Natural killer cell (primary cell): ENCODE data around the gene IMP4. TPM values are rescaled to one million over a fixed set of nuclear protein-coding genes. Genes with fewer than 3 reads are reported as not detected.
A peak's percentile ranks its signal among the peaks of the same experiment; 100 is the strongest.

ENCODE experiments used
- ATAC-seq, 3 donors: fragments of 150-1000 bp in 2 of 3; fragments of 200-7000 bp in 1 of 3; cut with Tn5 transposase; 1 replicate in 1 of 3; 2 replicates in 2 of 3; pipeline ENCODE4 v1.10.0; 2021; ENCODE audit warnings: mild to moderate bottlenecking in 2 of 3, moderate library complexity in 2 of 3
- DNase-seq, 2 donors: peaks; one replicate each; pipeline versions ENCODE4 v3.0.0 to v3.0.0-alpha.2; 2013 to 2021; ENCODE audit warnings: mixed read lengths in 1 of 2
- H3K27ac ChIP-seq: one replicate; pipeline ENCODE4 v1.5.1; 2013; ENCODE audit warnings: mild to moderate bottlenecking, low read length
- H3K27me3 ChIP-seq: one replicate; pipeline ENCODE4 v1.6.1; 2013; ENCODE audit warnings: low read length; ENCODE audit not compliant: control insufficient read depth, insufficient read depth
- H3K36me3 ChIP-seq: one replicate; pipeline ENCODE4 v1.6.1; 2013; ENCODE audit warnings: low read length; ENCODE audit not compliant: control insufficient read depth, insufficient read depth
- H3K4me1 ChIP-seq: one replicate; pipeline ENCODE4 v1.6.1; 2013; ENCODE audit warnings: low read length; ENCODE audit not compliant: control insufficient read depth, insufficient read depth
- H3K4me3 ChIP-seq: one replicate; pipeline ENCODE4 v1.5.1; 2013; ENCODE audit warnings: low read length
- H3K9me3 ChIP-seq: one replicate; pipeline ENCODE4 v1.6.1; 2013; ENCODE audit warnings: low read length; ENCODE audit not compliant: control insufficient read depth, insufficient read depth
- H3K27ac Mint-ChIP-seq, 2 donors: one replicate each; pipeline ENCODE4 v1.8.0; 2022; ENCODE audit warnings: mild to moderate bottlenecking in 2 of 2, mixed read lengths in 2 of 2, moderate library complexity in 1 of 2
- H3K27me3 Mint-ChIP-seq, 2 donors: one replicate each; pipeline ENCODE4 v1.8.0; 2022; ENCODE audit warnings: low read depth in 2 of 2, mixed read lengths in 2 of 2
- H3K36me3 Mint-ChIP-seq: one replicate; pipeline ENCODE4 v1.8.0; 2022; ENCODE audit warnings: mixed read lengths
- H3K4me1 Mint-ChIP-seq, 2 donors: one replicate each; pipeline ENCODE4 v1.8.0; 2022; ENCODE audit warnings: mixed read lengths in 2 of 2
- H3K4me3 Mint-ChIP-seq: one replicate; pipeline ENCODE4 v1.8.0; 2022; ENCODE audit warnings: mild to moderate bottlenecking, moderate library complexity, mixed read lengths
- H3K9me3 Mint-ChIP-seq, 2 donors: one replicate each; pipeline ENCODE4 v1.8.0; 2022; ENCODE audit warnings: mixed read lengths in 2 of 2
- WGBS: methylation state at CpG from one replicate; pipeline ENCODE4 v1.1.7; 2013; ENCODE audit warnings: missing lambda C conversion rate; ENCODE audit not compliant: insufficient coverage; 5-methylcytosine and 5-hydroxymethylcytosine counted together
- intact Hi-C: fragments of 100-400 bp; cut with micrococcal nuclease; formaldehyde crosslinking; loops from one replicate; pipeline ENCODE4 v1.14.2; 2022
- total RNA-seq, 4 donors: library from RNA; stranded (reverse); fragments of 120-200 nt in 1 of 4; gene quantifications; one replicate each; pipeline versions ENCODE4 v1.2.3 to v1.2.4, GENCODE V29; 2013 to 2022
- TF ChIP-seq, protein P1 (sequence below): fragments of 200-600 bp; IDR thresholded peaks from one replicate; pipeline ENCODE4 v1.8.0; 2022; ENCODE audit warnings: antibody characterized with exemption

Gene IMP4, protein sequence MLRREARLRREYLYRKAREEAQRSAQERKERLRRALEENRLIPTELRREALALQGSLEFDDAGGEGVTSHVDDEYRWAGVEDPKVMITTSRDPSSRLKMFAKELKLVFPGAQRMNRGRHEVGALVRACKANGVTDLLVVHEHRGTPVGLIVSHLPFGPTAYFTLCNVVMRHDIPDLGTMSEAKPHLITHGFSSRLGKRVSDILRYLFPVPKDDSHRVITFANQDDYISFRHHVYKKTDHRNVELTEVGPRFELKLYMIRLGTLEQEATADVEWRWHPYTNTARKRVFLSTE
- total RNA-seq, result 10 to 100 TPM; 60.5 to 80.6 (median 72.9) TPM
- 59.8 TPM for total RNA-seq (2013)

DNA sequence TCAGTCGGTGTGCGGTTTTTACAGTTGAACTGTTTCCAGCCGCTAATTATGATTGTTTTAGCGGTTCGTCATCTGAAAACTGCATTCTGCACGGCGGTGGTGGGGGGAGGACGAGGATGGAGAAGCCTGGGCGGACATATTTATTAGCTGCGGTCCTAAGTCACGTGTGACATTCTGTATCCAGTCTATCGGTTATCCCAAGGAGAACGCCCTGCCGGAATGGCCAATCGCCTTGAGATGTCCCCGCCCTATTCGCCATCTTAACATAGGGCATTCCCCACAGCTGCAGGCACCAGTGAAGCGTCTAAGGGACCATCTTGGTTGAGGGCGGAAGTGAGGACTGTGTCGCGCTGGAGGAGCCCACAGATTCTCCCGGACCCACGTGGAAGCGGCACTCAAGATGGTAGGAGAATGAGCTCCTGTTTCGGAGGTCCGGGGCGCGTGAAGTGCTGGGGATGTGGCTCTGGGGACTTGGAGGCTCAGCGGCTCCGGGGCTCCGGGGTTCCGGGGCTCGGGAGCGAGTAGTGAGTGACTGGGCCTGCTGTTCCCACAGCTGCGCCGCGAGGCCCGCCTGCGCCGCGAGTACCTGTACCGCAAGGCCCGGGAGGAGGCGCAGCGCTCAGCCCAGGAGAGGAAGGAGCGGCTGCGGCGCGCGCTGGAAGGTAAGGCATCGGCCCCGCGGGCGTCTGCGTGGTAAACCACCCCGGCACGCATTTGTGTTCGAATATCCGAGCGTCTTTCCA is at the start of gene IMP4:
Gene IMP4, plus strand, starts transcription at position 365 of the 743 bp plus-strand sequence. Its CDS starts 36 bp downstream, at position 401.
- WGBS, result under 1% methylated on average over 60 of the region's 60 CpGs
- Histone ChIP-seq H3K27ac (peak within 1 kb of the TSS; percentile 97), H3K4me1 (peaks cover 17% of the 10 kb centered on the region), H3K9me3 (no peaks in the 10 kb centered on the region), H3K36me3 (peaks cover 51% of the 10 kb centered on the region), H3K27me3 (no peaks in the 10 kb centered on the region), H3K4me3 (peak within 1 kb of the TSS; percentile 96)
- H3K27ac Mint-ChIP-seq, result peak within 1 kb of the TSS; percentile 99 to 100
- no peaks in the 10 kb centered on the region for H3K9me3 Mint-ChIP-seq
- ATAC-seq, result peak; percentile 86 to 96 (median 87)
- H3K36me3 Mint-ChIP-seq, result peaks cover 6% of the 10 kb centered on the region
- H3K4me1 Mint-ChIP-seq, result peaks cover 25 to 42% of the 10 kb centered on the region in 2 donors
- H3K4me3 Mint-ChIP-seq, result peak within 1 kb of the TSS; percentile 99
- TF ChIP-seq, protein P1, sequence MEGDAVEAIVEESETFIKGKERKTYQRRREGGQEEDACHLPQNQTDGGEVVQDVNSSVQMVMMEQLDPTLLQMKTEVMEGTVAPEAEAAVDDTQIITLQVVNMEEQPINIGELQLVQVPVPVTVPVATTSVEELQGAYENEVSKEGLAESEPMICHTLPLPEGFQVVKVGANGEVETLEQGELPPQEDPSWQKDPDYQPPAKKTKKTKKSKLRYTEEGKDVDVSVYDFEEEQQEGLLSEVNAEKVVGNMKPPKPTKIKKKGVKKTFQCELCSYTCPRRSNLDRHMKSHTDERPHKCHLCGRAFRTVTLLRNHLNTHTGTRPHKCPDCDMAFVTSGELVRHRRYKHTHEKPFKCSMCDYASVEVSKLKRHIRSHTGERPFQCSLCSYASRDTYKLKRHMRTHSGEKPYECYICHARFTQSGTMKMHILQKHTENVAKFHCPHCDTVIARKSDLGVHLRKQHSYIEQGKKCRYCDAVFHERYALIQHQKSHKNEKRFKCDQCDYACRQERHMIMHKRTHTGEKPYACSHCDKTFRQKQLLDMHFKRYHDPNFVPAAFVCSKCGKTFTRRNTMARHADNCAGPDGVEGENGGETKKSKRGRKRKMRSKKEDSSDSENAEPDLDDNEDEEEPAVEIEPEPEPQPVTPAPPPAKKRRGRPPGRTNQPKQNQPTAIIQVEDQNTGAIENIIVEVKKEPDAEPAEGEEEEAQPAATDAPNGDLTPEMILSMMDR, result no peak
- intact Hi-C loops, result loop anchor here (1.0 to 2.0 kb wide), 2 partner anchors 30 to 160 kb away; partner anchors contain the start of gene MZT2B
- peak; percentile 88 to 99 for DNase-seq
- H3K27me3 Mint-ChIP-seq, result no peaks in the 10 kb centered on the region

DNA sequence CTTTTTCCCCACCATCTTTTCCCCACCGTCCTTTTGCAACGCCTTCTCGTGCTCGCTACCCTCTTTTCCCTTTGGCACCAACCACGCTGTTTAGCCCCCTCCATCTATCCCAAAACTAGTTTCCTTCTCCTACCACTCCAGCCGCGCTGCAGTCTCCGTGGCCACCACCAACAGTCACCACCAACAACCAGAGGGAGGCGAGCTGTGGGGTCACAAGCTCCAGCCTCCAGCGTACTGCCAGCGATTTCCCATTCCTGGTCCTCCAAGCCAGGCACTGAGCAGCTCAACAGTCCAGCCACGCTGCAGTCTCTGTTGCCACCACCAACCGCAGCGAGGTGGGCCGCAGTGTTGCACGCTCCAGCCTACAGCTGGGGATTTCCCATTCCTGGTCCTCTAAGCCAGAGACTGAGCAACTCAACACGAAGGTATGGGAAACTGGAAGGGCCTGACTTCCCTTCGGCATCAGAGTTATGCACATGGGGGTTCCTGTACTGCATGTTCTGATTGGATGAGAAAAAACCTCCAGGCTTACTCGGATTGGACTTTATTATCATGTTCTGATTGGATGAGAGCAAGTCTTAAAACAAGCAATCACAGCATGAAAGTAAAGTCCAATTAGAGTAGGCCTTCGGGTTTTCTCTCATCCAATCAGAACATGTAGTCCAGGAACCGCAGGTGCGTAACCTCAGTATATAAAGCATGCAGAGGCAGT is 42.3 kb upstream of the IMP4 start:
- ATAC-seq (no peak), DNase-seq (no peak)
- intact Hi-C loops, result no loop called here
- TF ChIP-seq, protein P1, result no peak
- Histone ChIP-seq H3K27ac (no peak overlapping the region), H3K36me3 (no peaks in the 10 kb centered on the region), H3K4me3 (no peak overlapping the region), H3K4me1 (no peaks in the 10 kb centered on the region), H3K27me3 (peaks cover 3% of the 10 kb centered on the region), H3K9me3 (no peaks in the 10 kb centered on the region)
- H3K4me3 Mint-ChIP-seq, result no peak overlapping the region
- peaks cover 19 to 33% of the 10 kb centered on the region in 2 donors for H3K27me3 Mint-ChIP-seq
- H3K9me3 Mint-ChIP-seq, result no peaks in the 10 kb centered on the region
- H3K36me3 Mint-ChIP-seq, result no peaks in the 10 kb centered on the region
- H3K4me1 Mint-ChIP-seq, result no peaks in the 10 kb centered on the region
- WGBS, result 73% methylated on average over 22 of the region's 22 CpGs
- no peak overlapping the region for H3K27ac Mint-ChIP-seq

DNA sequence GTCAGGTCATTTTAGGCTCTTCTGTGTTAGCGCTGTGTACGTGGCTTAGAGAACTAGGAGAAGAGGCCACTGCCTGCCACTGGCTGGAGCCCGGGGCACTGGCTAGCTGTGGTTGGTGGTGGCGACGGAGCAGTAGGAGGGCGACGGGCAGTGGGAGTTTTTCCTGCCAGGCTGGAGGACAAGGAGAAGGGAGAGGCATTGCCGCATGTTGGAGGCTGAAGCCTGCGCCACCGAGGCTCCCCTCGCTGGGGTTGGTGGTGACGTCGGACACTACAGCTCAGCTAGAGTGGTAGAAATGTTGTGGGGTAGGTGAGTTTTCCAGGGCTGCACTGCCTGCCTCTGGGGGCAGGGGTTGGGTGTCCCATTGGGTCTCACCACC is 41.7 kb upstream of the IMP4 start:
- WGBS, result 95% methylated on average over 13 of the region's 13 CpGs
- no peak for ATAC-seq
- DNase-seq, result no peak
- peaks cover 16 to 28% of the 10 kb centered on the region in 2 donors for H3K27me3 Mint-ChIP-seq
- intact Hi-C loops, result no loop called here
- H3K4me3 Mint-ChIP-seq, result no peak overlapping the region
- Histone ChIP-seq H3K9me3 (no peaks in the 10 kb centered on the region), H3K4me1 (no peaks in the 10 kb centered on the region), H3K36me3 (no peaks in the 10 kb centered on the region), H3K4me3 (no peak overlapping the region), H3K27me3 (peaks cover 3% of the 10 kb centered on the region), H3K27ac (no peak overlapping the region)
- H3K9me3 Mint-ChIP-seq, result no peaks in the 10 kb centered on the region
- H3K27ac Mint-ChIP-seq, result no peak overlapping the region
- no peaks in the 10 kb centered on the region for H3K36me3 Mint-ChIP-seq
- TF ChIP-seq, protein P1, result no peak
- no peaks in the 10 kb centered on the region for H3K4me1 Mint-ChIP-seq
